HG02884 (cell line): Measurements from ENCODE around the gene TMEM132D.
"Not testable (repeated sequence)": the region's sequence is repeated elsewhere in the genome, so short reads cannot be mapped to it uniquely, and the experiment has no call there.

ENCODE experiments used
- ATAC-seq: cut with Tn5 transposase; IDR thresholded peaks from one replicate; pipeline ENCODE4 v1.9.1; 2021; ENCODE audit warnings: mild to moderate bottlenecking, moderate library complexity; ENCODE audit not compliant: unreplicated experiment

The TMEM132D gene

DNA sequence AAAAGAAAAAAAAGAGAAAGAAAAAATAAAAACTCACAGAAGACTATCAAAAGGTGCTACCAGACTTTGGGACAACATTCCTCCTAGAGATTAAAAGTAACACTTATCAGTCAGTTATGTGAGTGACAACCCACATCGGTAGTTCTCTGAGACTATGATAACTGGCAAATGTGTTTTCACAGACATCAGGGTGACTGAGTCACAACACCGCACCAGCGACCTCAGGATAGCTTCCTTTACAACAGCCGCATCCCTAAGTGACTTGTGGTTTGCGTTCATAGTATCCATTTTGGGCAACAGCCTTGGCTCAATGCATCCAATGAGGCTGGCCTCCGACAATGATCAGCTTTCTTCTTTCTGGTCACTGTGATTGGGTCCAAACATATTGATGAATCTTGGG, 359.1 kb downstream of the TMEM132D start:
- no peak for ATAC-seq

DNA sequence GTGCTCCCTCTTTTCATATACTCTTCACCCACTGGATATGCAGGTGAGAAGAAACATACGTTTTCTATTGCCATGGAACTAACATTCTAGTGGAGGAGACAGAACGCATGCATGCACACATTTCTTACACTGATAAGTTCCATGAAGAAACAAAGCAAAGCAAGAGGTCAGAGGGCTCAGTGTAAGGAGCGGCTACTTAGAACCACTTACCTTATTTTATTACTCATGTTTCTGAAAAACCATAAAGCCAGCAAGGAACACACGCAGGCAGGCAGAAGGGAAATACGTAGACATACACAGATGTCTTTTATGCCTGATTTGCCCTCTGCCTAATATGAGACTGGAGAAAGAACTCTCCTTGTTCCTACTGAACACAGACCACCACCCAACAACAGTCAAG, 362.9 kb downstream of the TMEM132D start:
- ATAC-seq, result no peak

DNA sequence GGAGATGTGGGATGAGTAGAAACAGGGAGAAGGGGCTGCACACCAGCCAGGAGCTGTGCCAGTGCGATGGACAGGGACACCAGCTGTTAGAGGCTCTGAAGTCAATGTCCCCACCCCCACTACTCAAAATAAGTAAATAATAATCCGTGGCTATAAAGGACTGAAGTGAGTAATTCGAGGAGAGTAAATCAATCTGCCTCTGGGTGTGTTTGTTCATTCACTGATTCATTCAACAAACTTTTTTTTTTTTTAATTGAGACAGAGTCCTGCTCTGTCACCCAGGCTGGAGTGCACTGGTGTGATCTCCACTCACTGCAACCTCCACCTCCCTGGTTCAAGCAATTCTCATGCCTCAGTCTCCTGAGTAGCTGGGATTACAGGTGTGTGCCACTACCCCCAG, 363.6 kb downstream of the TMEM132D start:
- ATAC-seq, result no peak

DNA sequence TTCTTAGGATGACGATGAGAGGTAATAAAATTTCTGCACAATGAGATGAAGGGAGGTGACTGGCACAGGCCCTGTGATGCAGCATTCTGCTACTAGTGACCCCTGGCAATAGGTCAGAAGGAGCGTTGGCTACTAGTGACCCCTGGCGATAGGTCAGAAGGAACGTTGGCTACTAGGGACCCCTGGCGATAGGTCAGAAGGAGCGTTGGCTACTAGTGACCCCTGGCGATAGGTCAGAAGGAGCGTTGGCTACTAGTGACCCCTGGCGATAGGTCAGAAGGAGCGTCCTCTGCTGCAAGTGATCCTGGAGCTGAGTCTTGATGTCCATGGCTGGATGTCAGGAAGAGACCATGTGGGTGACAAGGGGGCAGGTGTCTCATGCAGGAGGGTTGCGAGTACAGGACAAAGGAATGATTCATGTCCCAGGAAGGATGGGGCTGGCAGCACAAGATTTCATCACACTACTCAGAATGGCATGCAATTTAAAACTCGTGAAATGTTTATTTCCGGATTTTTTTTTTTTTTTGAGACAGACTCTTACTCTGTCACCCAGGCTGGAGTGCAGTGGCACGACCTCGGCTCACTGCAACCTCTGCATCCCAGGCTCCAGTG, 365.0 kb downstream of the TMEM132D start:
- not testable (repeated sequence) for ATAC-seq

DNA sequence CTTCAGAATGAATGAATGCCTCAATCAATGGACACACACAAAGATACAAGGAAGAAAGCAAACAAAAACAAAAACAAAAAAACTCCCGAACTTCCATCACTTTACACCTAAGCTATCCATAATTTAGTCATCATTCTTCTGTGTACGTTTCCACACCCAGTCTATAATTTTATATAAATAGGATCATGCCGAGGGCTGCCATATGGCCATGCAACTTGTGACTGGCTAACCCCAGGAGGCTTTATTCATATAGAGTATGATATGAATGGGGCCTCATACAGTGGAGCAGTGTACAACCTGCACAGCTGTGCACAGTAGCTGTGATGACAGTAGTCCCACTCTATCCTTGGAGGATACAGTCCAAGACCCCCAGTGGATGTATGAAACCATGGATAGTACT, 365.7 kb downstream of the TMEM132D start:
- no peak for ATAC-seq

DNA sequence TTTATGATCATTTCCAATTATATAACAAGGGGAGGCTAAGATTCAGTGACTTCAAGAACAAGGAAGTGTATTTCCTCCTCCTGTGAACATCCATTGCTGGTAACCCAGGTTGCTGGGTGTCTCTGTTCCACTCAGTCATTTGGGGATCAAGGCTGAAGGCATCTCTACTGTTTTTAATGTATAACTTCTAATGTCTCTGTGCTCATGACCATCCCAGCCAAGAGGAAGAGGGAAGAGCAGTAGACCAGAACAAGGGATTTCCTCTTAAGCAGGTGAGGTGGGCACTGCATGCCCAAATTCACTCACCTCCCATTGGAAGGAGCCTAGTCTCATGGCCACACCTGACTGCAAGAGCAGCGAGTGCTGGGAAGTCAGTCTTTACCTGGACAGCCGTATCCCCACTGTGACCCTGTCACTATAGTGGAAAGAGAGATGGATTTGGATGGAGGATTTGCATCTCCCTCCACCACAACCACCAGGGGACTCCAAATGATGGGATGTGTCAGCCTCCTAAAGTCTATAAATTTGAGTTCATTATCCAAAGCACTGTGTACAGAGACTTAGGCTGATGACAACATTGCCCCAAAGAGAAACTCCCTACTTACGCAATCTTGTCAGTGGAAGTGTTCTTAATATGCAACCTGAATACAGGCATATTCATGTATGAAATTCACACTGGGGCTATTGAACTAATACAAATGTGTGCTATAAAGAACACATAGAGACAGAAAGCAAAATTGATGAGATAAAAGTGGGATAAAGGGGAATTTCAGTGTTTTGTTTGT, 368.7 kb downstream of the TMEM132D start:
- ATAC-seq, result no peak

DNA sequence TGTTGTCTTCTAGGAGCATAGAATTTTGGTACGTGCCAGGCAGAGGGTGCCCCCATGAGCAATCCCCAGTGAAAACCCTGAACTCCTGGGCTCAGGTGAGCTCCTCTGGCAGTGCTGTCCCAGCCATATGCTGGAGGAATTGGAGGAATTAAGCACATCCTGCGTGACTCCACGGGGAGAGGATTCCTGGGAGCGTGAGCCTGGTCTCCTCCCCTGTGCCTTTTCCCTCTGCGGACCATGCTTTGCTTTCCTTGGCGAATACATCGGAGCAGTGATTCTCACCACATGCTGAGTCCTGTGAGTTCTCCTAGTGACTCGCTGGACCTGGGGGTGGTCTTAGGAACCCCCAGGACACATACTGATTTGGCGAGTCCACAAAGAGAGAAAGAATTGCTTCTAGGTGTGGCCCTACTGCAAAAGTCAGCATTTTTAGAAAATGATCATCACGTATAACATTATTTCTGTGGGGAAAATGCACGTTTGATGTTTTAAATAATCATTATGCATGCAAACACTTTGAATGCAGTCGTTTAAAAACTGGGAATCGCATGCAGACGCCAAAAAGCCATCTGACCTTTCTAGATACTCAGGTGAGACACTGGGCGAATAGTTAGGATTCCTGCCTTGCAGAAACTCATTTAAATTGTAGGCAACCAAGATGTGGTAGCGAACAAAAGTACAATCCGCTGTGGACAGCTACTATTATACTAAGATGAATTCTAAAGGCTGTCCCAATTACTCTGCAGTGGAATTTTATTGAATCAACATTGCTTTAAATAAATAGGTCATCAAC, 370.9 kb downstream of the TMEM132D start:
- no peak for ATAC-seq

DNA sequence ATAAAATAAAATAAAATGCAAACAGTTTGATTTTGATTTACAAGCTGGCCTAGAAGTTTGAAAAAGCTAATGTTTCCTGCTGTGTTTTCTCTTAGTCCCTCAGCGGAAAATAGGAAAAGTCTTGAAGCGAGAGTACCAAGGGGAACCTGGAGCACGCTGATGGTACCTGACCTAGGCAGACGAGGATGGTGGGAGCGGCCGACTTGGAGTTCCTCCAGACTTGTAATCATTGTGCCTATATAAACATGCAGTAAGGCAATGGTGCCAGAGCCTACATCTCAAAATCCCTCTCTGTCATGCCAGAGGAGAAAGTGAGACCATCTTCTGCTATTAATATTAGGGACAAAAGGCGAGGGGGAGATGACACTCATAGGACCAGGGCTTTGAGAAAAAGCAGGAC, 371.7 kb downstream of the TMEM132D start:
- ATAC-seq, result no peak

DNA sequence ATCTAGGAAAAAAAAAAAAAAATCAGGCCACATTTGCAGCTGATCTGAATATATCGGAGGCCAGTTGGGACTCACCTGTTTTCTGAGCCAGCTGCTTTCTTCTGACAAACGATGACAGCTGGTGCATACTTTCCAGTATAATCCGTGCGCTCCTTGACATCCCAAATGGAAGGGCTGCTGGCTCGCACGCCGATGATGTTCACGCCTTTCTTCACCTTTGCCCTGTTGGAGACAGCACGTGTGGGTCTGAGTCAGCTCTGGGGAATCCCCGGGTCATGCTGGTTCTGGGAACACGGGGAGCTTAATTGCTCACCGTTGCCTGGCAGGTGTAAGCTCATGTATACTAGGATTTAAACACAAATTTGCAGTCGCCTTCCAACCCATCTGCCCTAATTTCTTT, 372.8 kb downstream of the TMEM132D start:
- no peak for ATAC-seq

DNA sequence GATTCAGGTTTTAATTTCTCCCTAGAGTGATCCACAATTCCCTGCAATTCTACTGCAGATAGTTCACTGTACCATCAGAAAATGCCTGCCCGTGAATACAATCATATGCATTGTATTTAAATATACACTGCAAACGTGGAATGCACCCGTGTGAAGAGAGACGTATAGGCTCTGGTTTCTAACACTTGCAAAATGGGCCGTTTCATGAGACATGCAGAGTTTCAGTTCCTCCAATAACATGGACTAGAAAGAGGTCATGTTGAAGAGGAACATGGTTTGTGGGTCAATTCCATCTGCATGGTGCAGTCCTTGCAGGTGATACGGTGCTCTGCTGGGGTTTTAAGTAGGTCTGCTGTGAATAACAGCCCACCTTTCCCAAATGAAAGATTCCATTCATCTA, 373.3 kb downstream of the TMEM132D start:
- ATAC-seq, result no peak

DNA sequence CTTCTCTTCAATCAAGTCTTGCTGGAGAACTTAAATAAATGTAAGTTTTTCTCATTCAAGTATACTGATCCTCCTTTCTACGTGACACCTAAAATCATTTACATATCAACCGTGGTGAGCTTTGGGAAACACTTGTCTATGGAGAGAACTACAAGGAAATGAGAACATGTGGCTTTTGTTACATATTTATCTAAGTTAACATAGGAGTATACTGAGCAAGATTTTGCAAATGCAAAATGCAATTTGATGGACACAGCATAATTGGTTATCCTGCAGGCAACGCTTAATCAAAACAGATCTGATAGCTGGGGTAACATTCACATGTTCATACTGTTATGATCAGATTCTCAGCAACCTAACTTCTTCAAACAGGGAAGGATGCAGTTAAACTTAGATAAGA, 376.3 kb downstream of the TMEM132D start:
- ATAC-seq, result no peak

DNA sequence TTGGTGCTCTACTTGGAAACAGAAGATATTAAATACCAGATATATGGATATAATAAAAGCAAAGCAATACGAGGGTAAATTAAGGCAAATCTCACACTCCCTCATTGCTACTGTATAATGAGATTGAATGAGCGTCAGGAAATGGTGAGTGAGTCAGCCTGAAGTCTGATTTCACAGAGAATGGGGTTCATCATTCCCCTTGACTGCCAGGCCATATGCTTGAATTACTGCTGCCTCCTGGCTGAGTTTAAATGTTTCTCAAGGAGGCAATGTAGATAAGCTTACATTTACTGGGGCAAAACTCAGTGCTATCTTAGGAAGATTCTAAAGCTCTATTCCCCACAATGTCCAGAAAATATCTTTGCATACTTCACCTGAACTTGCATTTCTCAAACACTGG, 380.2 kb downstream of the TMEM132D start:
- no peak for ATAC-seq

DNA sequence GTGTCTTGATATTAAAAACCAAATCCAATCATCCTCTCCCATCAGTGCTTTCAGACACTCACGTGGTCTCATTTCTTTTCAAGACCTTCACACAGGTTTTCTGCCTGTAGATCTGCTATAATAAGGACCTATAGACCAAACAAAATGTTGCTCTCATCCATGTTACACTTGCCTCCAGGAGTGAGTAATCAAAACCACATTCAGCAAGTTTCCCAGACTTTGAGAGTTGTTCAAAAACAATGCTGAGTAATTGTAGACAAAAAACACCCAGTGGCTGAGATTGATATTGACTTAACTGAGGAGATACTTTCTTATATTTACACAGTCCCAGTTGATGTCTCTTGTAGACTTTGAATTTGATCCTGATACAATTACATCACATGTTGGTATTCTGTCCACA, 383.1 kb downstream of the TMEM132D start:
- no peak for ATAC-seq

DNA sequence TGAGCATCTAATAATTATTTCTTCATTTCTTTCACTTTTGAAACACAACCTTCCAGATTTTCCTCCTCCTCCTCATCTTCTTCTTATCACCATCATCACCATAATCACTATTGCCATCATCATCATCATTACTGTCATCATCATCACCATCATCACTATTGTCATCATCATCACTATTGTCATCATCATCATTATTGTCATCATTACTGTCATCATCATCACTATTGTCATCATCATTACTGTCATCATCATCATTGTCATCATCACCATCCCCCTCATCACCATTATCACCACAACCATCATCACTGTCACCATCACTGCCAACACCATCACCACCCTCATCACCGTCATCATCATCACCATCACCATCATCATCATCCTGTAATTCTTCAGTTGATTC, 400.0 kb downstream of the TMEM132D start:
- no peak for ATAC-seq

DNA sequence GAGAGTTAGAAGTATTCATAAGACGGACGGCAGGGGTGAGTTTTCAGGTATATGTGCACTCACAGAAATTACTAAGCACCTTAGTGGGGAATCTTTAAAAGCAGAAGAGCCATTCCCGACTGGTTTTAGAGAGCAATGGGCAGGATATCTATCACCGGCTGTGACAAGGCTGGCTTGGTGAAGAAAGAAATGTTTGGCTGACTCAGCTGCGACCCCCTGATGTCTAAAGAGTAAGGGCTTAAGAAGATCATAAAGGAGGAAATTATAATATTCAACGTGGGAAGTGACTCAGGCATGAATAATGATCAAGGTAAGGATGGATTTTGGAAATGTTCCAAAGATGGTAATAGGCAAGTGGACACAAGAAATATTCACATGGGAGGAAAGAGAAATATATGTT, 407.6 kb downstream of the TMEM132D start:
- ATAC-seq, result no peak

DNA sequence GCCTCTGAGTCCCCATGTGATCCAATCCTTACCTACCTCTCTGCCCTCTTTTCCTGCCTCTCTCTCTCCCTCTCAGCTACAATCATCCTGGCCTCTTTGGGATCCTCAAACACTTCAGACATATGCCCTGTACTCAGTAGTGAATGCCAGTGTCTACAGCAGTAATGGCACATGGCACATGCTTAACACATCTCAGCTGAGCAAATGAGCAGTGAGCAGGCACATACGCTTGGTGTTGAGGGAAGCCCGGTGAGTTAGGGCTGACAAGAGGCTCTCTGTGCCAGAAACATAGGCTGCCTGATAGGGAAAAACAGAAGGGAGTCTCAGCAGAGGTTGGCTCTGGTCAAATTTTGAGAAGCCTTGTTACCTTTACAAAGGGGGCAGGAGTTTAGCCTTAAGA, 409.1 kb downstream of the TMEM132D start:
- ATAC-seq, result no peak

DNA sequence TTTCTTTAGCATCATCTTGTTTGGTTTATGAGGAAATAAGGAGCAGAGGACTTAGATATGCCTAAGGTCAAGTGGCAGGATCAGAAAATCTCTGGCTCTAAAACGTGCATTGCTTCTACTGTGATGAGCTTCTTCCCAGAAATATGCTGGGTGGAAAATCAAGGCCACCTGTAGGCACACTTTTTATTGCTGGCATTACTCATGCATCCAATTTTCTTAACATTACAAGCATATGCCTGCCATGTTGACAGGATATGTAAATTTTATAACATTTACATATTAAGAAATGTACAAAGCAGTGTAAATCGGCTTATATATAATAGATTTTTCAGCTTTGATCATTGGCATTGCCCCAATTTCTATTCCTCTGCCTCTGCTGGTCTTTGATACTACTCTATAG, 409.6 kb downstream of the TMEM132D start:
- no peak for ATAC-seq

DNA sequence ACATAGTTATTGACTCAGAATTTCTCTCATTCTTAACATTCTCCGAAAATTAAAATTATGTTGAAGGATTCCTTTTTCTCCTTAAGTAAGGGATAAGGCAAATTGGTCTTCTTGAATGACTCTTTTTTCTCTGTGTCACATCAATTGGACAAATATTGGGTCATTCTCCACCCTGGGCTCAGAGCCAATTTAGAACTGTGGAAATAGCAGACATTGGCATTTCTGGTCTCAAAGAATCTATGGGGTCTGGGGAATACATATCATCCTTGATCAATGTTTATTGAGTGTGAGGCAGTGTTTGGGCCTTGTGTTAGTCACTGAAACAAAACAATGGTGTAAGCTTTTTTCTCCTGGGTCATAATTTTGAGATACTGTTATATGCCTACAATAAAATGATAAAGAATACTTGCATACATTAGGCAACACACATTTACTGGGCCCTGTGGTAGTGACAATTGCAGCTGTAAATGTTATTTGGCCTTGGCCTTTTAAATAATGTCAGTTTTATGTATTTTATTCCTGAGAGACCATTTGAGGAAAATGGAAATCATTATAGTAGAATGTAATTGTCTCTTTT, 414.6 kb downstream of the TMEM132D start:
- ATAC-seq, result no peak

DNA sequence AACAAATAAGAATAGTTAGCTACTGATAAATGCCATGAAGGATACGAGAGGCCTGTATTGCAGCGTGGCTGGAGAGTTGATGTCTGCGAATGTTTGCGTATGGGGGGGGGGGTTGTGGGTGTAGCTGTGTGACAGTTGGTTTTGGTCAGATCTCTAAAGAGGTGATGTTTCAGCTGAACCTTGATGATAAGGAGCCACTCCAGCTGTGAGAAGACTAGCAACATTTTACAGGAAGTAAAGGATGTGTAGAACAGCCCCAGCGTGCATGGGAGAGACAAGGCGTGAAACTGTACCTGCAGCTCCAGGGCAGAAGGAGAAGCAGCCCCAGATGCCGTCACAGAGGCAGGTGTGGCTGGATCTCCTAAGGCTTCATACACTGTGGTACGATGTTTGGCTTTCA, 416.9 kb downstream of the TMEM132D start:
- ATAC-seq, result no peak

DNA sequence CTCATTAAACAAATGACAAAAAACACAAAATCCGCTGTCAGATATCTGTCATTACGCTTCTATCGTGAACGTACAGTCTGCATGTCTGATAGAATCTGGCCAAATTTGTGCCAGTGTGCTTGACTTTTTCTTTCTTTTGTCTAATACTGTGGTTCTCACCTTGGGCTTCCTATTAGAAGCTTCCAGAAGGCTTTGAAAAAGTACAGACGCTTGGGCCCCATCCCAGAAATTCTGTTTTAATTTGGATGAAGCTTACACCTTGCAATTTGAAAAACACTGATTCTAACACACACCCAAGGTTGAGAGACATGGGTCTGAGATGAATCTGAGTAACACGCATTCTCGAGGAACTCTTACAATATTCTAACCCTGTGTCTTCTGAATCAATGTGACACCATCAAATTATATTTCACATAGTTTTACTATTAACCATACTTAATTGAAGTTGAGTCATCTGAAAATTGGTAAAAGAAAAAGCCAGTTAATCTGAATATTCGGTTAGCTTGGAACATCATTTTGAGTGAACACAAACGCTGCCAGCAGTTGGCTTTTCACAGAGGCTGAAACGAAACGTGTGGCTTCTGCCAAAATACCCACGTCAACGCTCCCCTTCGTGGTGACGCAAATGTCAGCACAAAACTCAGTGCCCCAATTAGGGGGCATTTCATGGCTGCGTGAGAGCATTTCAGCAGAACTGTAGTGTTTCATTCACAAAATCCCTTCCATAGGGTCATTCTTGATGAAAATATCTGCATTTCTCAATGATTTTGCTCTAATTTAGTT, 420.5 kb downstream of the TMEM132D start:
- ATAC-seq, result no peak

DNA sequence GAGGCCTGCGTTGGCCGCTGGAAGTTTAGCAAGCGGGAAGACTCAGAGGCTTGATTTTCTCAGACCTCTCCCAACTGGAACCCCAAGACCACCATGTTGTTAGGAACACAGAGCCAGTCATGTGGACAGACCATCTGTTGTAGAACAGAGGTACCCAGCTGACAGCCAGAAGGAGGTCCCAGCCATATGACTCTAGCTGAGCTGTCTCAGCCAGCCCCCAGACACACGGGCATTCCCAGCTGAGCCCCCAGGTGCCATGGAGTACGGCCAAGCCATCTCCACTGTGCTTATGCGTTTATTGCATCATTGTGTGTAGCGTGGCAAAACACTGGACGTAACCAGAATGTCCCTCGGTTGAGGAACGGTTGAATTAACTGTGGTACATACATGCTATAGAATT, 421.9 kb downstream of the TMEM132D start:
- no peak for ATAC-seq
